Occipital lobe (tissue), 2 donors: ENCODE data around the gene DACH1. TPM values are rescaled to one million over a fixed set of nuclear protein-coding genes. Genes with fewer than 3 reads are reported as not detected.

Experiments used
- DNase-seq: peaks from one replicate; lab custom pipeline; 2025; lab: John Stamatoyannopoulos, UW
- total RNA-seq: library from RNA; depleted of rRNA; stranded (reverse); fragments of >200 nt; gene quantifications from one replicate; pipeline ENCODE4 v1.2.3, GENCODE V29; 2014

Gene DACH1
- total RNA-seq, 1 donor from 2014 or later, result 3.6 TPM

GRCh38 chr13:71589032-71589431 lies 278.0 kb downstream of the DACH1 start:
- no peak for DNase-seq

GRCh38 chr13:71587817-71588216 lies 279.2 kb downstream of the DACH1 start:
- no peak for DNase-seq

- no peak for DNase-seq
These were observed 279.8 kb downstream of the DACH1 start for GRCh38 chr13:71587193-71587592.

GRCh38 chr13:71583581-71583980 lies 283.4 kb downstream of the DACH1 start:
- no peak for DNase-seq

- DNase-seq, result no peak
These were observed 286.4 kb downstream of the DACH1 start for GRCh38 chr13:71580614-71581013.

GRCh38 chr13:71578048-71578447 lies 289.0 kb downstream of the DACH1 start:
- no peak for DNase-seq

GRCh38 chr13:71577127-71577526 lies 289.9 kb downstream of the DACH1 start:
- DNase-seq, result no peak

GRCh38 chr13:71576571-71576970 lies 290.4 kb downstream of the DACH1 start:
- DNase-seq, result no peak

- DNase-seq, result no peak
These were observed 320.1 kb downstream of the DACH1 start for GRCh38 chr13:71546881-71547280.

GRCh38 chr13:71540098-71540497 lies 326.9 kb downstream of the DACH1 start:
- DNase-seq, result no peak

- DNase-seq, result no peak
These were observed 330.8 kb downstream of the DACH1 start for GRCh38 chr13:71536201-71536600.

- DNase-seq, result no peak
These were observed 342.2 kb downstream of the DACH1 start for GRCh38 chr13:71524613-71525304.

GRCh38 chr13:71524245-71524612 lies 342.8 kb downstream of the DACH1 start:
- no peak for DNase-seq

- no peak for DNase-seq
These were observed 344.0 kb downstream of the DACH1 start for GRCh38 chr13:71522941-71523526.

GRCh38 chr13:71517004-71517403 lies 350.0 kb downstream of the DACH1 start:
- DNase-seq, result no peak

- no peak for DNase-seq
These were observed 350.5 kb downstream of the DACH1 start for GRCh38 chr13:71516521-71516920.

- no peak for DNase-seq
These were observed 351.3 kb downstream of the DACH1 start for GRCh38 chr13:71515744-71516038.

- DNase-seq, result no peak
These were observed 351.9 kb downstream of the DACH1 start for GRCh38 chr13:71514900-71515743.

- DNase-seq, result no peak
These were observed 353.5 kb downstream of the DACH1 start for GRCh38 chr13:71513411-71514033.

GRCh38 chr13:71503781-71504180 lies 363.2 kb downstream of the DACH1 start:
- DNase-seq, result no peak

- DNase-seq, result no peak
These were observed 367.0 kb downstream of the DACH1 start for GRCh38 chr13:71499944-71500514.

- no peak for DNase-seq
These were observed 367.8 kb downstream of the DACH1 start for GRCh38 chr13:71499235-71499634.
